HepG2 (cell line): ENCODE measurements around the gene PRTN3. TPM values are rescaled to one million over a fixed set of nuclear protein-coding genes. Genes with fewer than 3 reads are reported as not detected.

Experiments used
- ATAC-seq: fragments of 200-7000 bp; cut with Tn5 transposase; 3 replicates; pipeline ENCODE4 v1.9.1; 2020; ENCODE audit warnings: mild to moderate bottlenecking, moderate library complexity
- BruUV-seq: library from RNA; stranded (reverse); fragments of 400-500 nt; replicated peaks from 2 replicates; lab custom pipeline; 2021; lab: Mats Ljungman, UMichigan
- CTCF ChIA-PET: fragments of 300-600 bp; formaldehyde crosslinking; extraction: SDS; loops from one replicate; lab custom pipeline; 2021; ENCODE audit warnings: low total read pairs, inconsistent platforms, low intra/inter-chr PET ratio; lab: Yijun Ruan, JAX
- POLR2A ChIA-PET: fragments of 350-600 bp; sonication (Branson Sonifier 250); formaldehyde crosslinking; loops from one replicate; lab custom pipeline; 2020; ENCODE audit warnings: antibody characterized with exemption, inconsistent platforms; lab: Yijun Ruan, JAX
- DNase-seq: peaks from one replicate; pipeline ENCODE4 v3.0.0-alpha.2; 2015; ENCODE audit warnings: low spot score
- FAIRE-seq: peaks from 3 replicates; lab custom pipeline; 2011; peaks lifted over from hg19 to GRCh38; lab: Jason Lieb, UNC
- H2AFZ ChIP-seq: one replicate; pipeline ENCODE4 v1.6.1; 2011; ENCODE audit warnings: low read length, inconsistent platforms
- H3K27ac ChIP-seq: fragments of 300-600 bp; 3 replicates; pipeline ENCODE4 v1.8.0; 2011; ENCODE audit warnings: mixed run types, mild to moderate bottlenecking, mixed read lengths, low read length, inconsistent platforms; ENCODE audit not compliant: insufficient read depth; ENCODE audit errors: extremely low read length
- H3K27me3 ChIP-seq, 2 experiments: fragments of 200-600 bp in 1 of 2; 2 replicates in 1 of 2; 3 replicates in 1 of 2; pipeline versions ENCODE4 v1.6.0 to v1.8.0; 2011; ENCODE audit warnings: low read length in 2 of 2, mild to moderate bottlenecking in 2 of 2, moderate library complexity in 2 of 2, inconsistent platforms in 1 of 2; ENCODE audit not compliant: insufficient read depth in 2 of 2, control insufficient read depth in 1 of 2
- H3K36me3 ChIP-seq, 2 experiments: fragments of 200-600 bp in 1 of 2; replicated peaks in 1 of 2; 2 replicates in 1 of 2; 3 replicates in 1 of 2; pipeline versions ENCODE4 v1.5.1 to v1.8.0; 2011; ENCODE audit warnings: low read length in 2 of 2, inconsistent platforms in 1 of 2; ENCODE audit not compliant: insufficient read depth in 2 of 2, control insufficient read depth in 1 of 2
- H3K4me1 ChIP-seq: 2 replicates; pipeline ENCODE4 v1.5.1; 2012; ENCODE audit warnings: low read length, inconsistent platforms; ENCODE audit not compliant: insufficient read depth
- H3K4me2 ChIP-seq: 2 replicates; pipeline ENCODE4 v1.6.0; 2011; ENCODE audit warnings: low read depth, low read length, inconsistent platforms
- H3K4me3 ChIP-seq, 3 experiments: fragments of 200-600 bp in 1 of 3; sonication (generic), shearing (Covaris generic) in 1 of 3; replicated peaks in 1 of 3; 2 replicates each; pipeline ENCODE4 v1.5.1; 2011 to 2016; ENCODE audit warnings: low read length in 3 of 3, inconsistent platforms in 2 of 3, low read depth in 2 of 3, mild to moderate bottlenecking in 2 of 3, control low read depth in 1 of 3, mixed read lengths in 1 of 3; ENCODE audit not compliant: insufficient read depth in 1 of 3
- H3K79me2 ChIP-seq: one replicate; pipeline ENCODE4 v1.6.1; 2011; ENCODE audit warnings: low read length, inconsistent platforms; ENCODE audit not compliant: insufficient read depth
- H3K9ac ChIP-seq: 2 replicates; pipeline ENCODE4 v1.6.0; 2011; ENCODE audit warnings: mild to moderate bottlenecking, low read depth, low read length, inconsistent platforms; ENCODE audit not compliant: insufficient read depth
- H3K9me3 ChIP-seq: 2 replicates; pipeline ENCODE4 v1.5.1; 2012; ENCODE audit warnings: mild to moderate bottlenecking, low read length
- H4K20me1 ChIP-seq: 2 replicates; pipeline ENCODE4 v1.6.0; 2011; ENCODE audit warnings: inconsistent platforms, mild to moderate bottlenecking, low read length, moderate library complexity; ENCODE audit not compliant: insufficient read depth
- AGO1 ChIP-seq: fragments of 200-400 bp; formaldehyde crosslinking; IDR thresholded peaks from 2 replicates; pipeline ENCODE4 v1.6.1; 2017; ENCODE audit warnings: mild to moderate bottlenecking, low read depth, low read length, moderate library complexity; ENCODE audit not compliant: poor library complexity, severe bottlenecking
- AGO2 ChIP-seq: fragments of 200-400 bp; formaldehyde crosslinking; optimal IDR thresholded peaks from 2 replicates; pipeline ENCODE3; 2017; ENCODE audit warnings: mild to moderate bottlenecking, low read depth, low read length, moderate library complexity
- ATAD3A ChIP-seq: sonication (generic); formaldehyde crosslinking; IDR thresholded peaks from 2 replicates; pipeline ENCODE4 v1.4.0; 2020; ENCODE audit warnings: missing genetic modification reagents
- GATAD1 ChIP-seq: IDR thresholded peaks from 2 replicates; pipeline ENCODE4 v1.6.1; 2016; ENCODE audit warnings: missing genetic modification reagents, missing compliant biosample characterization
- HOXA9 ChIP-seq: sonication (generic); formaldehyde crosslinking; IDR thresholded peaks from 2 replicates; pipeline ENCODE4 v1.8.1; 2022; ENCODE audit warnings: missing genetic modification reagents, mild to moderate bottlenecking, moderate library complexity, borderline replicate concordance
- MZF1 ChIP-seq: sonication (generic); formaldehyde crosslinking; IDR thresholded peaks from 2 replicates; pipeline ENCODE4 v1.8.1; 2023; ENCODE audit warnings: mild to moderate bottlenecking, missing genetic modification reagents, borderline replicate concordance
- SOX13 ChIP-seq, 3 experiments: fragments of 450-650 bp in 1 of 3; sonication (generic) in 1 of 3; formaldehyde crosslinking in 1 of 3; IDR thresholded peaks in 2 of 3; conservative IDR thresholded peaks in 1 of 3; 2 replicates each; pipeline versions ENCODE4 v1.5.0 to v1.6.1; 2016 to 2020; ENCODE audit warnings: antibody characterized with exemption in 1 of 3, mild to moderate bottlenecking in 1 of 3, missing compliant biosample characterization in 1 of 3, missing genetic modification reagents in 1 of 3, moderate library complexity in 1 of 3
- SRSF1 ChIP-seq: fragments of 200-400 bp; formaldehyde crosslinking; optimal IDR thresholded peaks from 2 replicates; pipeline ENCODE3; 2017; ENCODE audit warnings: mild to moderate bottlenecking, low read depth, low read length, moderate library complexity
- SYNCRIP ChIP-seq: fragments of 200-400 bp; formaldehyde crosslinking; IDR thresholded peaks from 2 replicates; pipeline ENCODE4 v1.6.1; 2018; ENCODE audit warnings: mild to moderate bottlenecking, low read depth, low read length; ENCODE audit not compliant: insufficient read depth
- TSC22D2 ChIP-seq: sonication (generic); formaldehyde crosslinking; IDR thresholded peaks from 2 replicates; pipeline ENCODE4 v1.5.1; 2020; ENCODE audit warnings: missing genetic modification reagents, mild to moderate bottlenecking, borderline replicate concordance
- ZNF263 ChIP-seq: sonication (generic); formaldehyde crosslinking; IDR thresholded peaks from 2 replicates; pipeline ENCODE4 v1.4.0; 2020; ENCODE audit warnings: missing genetic modification reagents
- ZNF720 ChIP-seq: sonication (generic); formaldehyde crosslinking; IDR thresholded peaks from 2 replicates; pipeline ENCODE4 v1.4.0; 2020; ENCODE audit warnings: missing genetic modification reagents
- WGBS: methylation state at CpG from one replicate; pipeline ENCODE4 v1.1.6; 2017; ENCODE audit warnings: low lambda C conversion rate; 5-methylcytosine and 5-hydroxymethylcytosine counted together
- in situ Hi-C: cut with HindIII; loops from 2 replicates; pipeline ENCODE4 v1.10.0; 2017; ENCODE audit warnings: low pct_unique_long_range_greater_than_20kb; ENCODE audit not compliant: extremely low pct_ligation_motif_present
- intact Hi-C: fragments of 100-400 bp; cut with micrococcal nuclease; formaldehyde crosslinking; loops from one replicate; pipeline ENCODE4 v1.10.0; 2022; ENCODE audit not compliant: unreplicated experiment
- polyA plus RNA-seq, 8 experiments: library from polyadenylated mRNA; depleted of rRNA in 3 of 8; stranded (reverse) in 7 of 8; unstranded in 1 of 8; fragments of >200 nt; fragmentation: Illumina TruSeq in 4 of 8; extraction: Trizol in 4 of 8; gene quantifications; 2 replicates each; pipeline versions ENCODE4 v1.2.1 to v1.2.3, GENCODE V29; 2011 to 2016; ENCODE audit warnings: low read depth in 4 of 8, missing spikeins in 1 of 8, mixed read lengths in 1 of 8; ENCODE audit not compliant: insufficient read depth in 1 of 8
- total RNA-seq, 5 experiments: library from RNA; depleted of rRNA; stranded (reverse); fragments of >200 nt; fragmentation: Illumina TruSeq; extraction: Trizol; gene quantifications; 2 replicates each; pipeline ENCODE4 v1.2.3, GENCODE V29; 2016; ENCODE audit warnings: low read depth in 1 of 5
- TF ChIP-seq, protein P1 (sequence below): sonication (generic); formaldehyde crosslinking; IDR thresholded peaks from 2 replicates; pipeline ENCODE4 v1.9.0; 2021; ENCODE audit warnings: missing genetic modification reagents, mild to moderate bottlenecking, borderline replicate concordance
- TF ChIP-seq, protein P2 (sequence below): sonication (generic); formaldehyde crosslinking; IDR thresholded peaks from 2 replicates; pipeline ENCODE4 v1.4.0; 2020; ENCODE audit warnings: mild to moderate bottlenecking, missing genetic modification reagents

The PRTN3 gene
- total and polyA plus RNA-seq, 2 of the 13 experiments (the other 11 are each of a cell fraction or from before 2014, with no cell fraction given) = not detected

DNA sequence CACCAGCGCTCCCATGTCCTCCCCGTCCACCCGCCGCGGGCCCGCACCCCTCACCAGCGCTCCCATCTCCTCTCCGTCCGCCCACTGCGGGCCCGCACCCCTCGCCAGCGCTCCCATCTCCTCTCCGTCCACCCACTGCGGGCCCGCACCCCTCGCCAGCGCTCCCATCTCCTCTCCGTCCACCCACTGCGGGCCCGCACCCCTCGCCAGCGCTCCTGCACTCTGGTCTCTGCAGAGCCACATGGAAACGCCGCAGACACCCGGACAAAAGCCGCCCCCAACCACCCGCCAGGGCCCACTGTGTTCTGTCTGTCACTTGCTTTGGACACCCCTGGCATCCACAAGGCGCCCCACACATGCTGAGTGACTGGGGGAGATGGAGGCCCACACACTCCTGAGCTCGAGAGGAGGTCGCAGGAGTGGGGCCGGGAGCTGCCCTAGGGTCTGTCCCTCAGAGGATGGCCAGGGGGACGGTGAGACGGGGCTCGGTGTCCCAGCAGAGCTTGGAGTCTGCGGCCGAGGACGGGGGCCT, 26.0 kb downstream of the PRTN3 start:
- no peaks in the 10 kb centered on the region for H3K27me3 ChIP-seq
- H2AFZ ChIP-seq = no peak overlapping the region
- no peak for TF ChIP-seq SOX13 (IDR thresholded peaks at IDR 0.05)
- TF ChIP-seq SOX13 (CRISPR knock-in tag; conservative IDR thresholded peaks at IDR 0.05 in 1 of 2, IDR thresholded peaks at IDR 0.05 in 1 of 2) = no peak
- TF ChIP-seq ZNF720 = no peak
- TF ChIP-seq AGO2 = peak; percentile 93
- peak; percentile 52 for TF ChIP-seq AGO1
- no peak overlapping the region for H3K4me3 ChIP-seq
- DNase-seq (no peak), ATAC-seq (no peak), FAIRE-seq (no peak)
- WGBS = 87% methylated on average over 38 of the region's 38 CpGs
- ChIA-PET CTCF (no interaction called here), POLR2A (interaction anchor here (1.4 kb wide), 1 partner anchor 26 kb away, joined by 3 read pairs; the partner anchor contains the start of gene MED16)
- peaks cover 3 to 12% of the 10 kb centered on the region in 2 experiments; a peak in 2 of 5 replicates for H3K36me3 ChIP-seq
- H3K4me1 ChIP-seq = no peaks in the 10 kb centered on the region
- H3K27ac ChIP-seq = no peak overlapping the region
- no peak overlapping the region for H3K9ac ChIP-seq
- no peak overlapping the region for H3K4me2 ChIP-seq
- H3K9me3 ChIP-seq = no peaks in the 10 kb centered on the region
- intact Hi-C loops (no loop called here), in situ Hi-C loops (loop anchor here (10.0 kb wide), 1 partner anchor 118 kb away; the partner anchor contains the start of gene WDR18)
- H3K79me2 ChIP-seq = no peaks in the 10 kb centered on the region
- no TSS peak for BruUV-seq
- H4K20me1 ChIP-seq = no peaks in the 10 kb centered on the region

DNA sequence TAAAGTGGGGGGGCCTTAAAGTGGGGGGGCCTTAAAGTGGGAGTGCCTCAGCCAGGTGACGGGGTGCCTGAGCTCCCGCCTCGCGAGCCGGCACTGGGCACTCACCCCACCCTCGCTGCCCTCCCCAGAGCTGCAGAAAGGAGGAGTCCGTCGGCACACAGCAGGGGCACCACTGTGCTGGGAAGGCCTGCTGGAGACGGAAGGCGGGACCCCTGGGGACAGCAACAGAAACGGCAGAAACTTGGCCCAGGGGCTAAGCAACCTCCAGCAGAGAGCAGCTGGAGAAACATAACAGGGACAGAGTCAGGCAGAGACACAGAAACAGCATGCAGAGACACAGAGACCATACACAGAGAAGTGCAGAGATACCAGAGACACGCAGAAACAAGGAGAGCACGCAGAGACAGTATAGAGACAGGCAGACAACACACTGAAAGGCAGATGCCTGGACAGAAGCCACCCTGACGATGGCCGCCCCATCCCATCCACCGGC, 26.5 kb downstream of the PRTN3 start:
- BruUV-seq = no TSS peak
- H3K27ac ChIP-seq = no peak overlapping the region
- no peak overlapping the region for H2AFZ ChIP-seq
- in situ Hi-C loops = loop anchor here (10.0 kb wide), 1 partner anchor 117 kb away; the partner anchor contains the start of gene WDR18
- H3K4me3 ChIP-seq = no peak overlapping the region
- H3K36me3 ChIP-seq = peaks cover 3 to 12% of the 10 kb centered on the region in 2 experiments; a peak in 2 of 5 replicates
- ChIA-PET CTCF (no interaction called here), POLR2A (interaction anchor here (1.4 kb wide), 1 partner anchor 25 kb away, joined by 3 read pairs; the partner anchor contains the start of gene MED16)
- no peaks in the 10 kb centered on the region for H3K79me2 ChIP-seq
- no peak for ATAC-seq
- no peaks in the 10 kb centered on the region for H4K20me1 ChIP-seq
- no peak overlapping the region for H3K9ac ChIP-seq
- no peaks in the 10 kb centered on the region for H3K4me1 ChIP-seq
- 91% methylated on average over 7 of the region's 16 CpGs for WGBS
- intact Hi-C loops = no loop called here
- no peak for DNase-seq
- H3K4me2 ChIP-seq = no peak overlapping the region
- no peaks in the 10 kb centered on the region for H3K9me3 ChIP-seq
- no peaks in the 10 kb centered on the region for H3K27me3 ChIP-seq
- no peak for FAIRE-seq
- TF ChIP-seq ZNF263 (CRISPR knock-in tag) (no peak), TSC22D2 (no peak), ATAD3A (CRISPR knock-in tag) (no peak), AGO1 (peak; percentile 4), SYNCRIP (no peak), HOXA9 (CRISPR knock-in tag) (no peak), GATAD1 (CRISPR knock-in tag) (no peak), SRSF1 (peak; percentile 35), MZF1 (CRISPR knock-in tag) (no peak)
- TF ChIP-seq, protein P1, sequence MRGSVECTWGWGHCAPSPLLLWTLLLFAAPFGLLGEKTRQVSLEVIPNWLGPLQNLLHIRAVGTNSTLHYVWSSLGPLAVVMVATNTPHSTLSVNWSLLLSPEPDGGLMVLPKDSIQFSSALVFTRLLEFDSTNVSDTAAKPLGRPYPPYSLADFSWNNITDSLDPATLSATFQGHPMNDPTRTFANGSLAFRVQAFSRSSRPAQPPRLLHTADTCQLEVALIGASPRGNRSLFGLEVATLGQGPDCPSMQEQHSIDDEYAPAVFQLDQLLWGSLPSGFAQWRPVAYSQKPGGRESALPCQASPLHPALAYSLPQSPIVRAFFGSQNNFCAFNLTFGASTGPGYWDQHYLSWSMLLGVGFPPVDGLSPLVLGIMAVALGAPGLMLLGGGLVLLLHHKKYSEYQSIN (CRISPR knock-in tag) = no peak
- TF ChIP-seq, protein P2, sequence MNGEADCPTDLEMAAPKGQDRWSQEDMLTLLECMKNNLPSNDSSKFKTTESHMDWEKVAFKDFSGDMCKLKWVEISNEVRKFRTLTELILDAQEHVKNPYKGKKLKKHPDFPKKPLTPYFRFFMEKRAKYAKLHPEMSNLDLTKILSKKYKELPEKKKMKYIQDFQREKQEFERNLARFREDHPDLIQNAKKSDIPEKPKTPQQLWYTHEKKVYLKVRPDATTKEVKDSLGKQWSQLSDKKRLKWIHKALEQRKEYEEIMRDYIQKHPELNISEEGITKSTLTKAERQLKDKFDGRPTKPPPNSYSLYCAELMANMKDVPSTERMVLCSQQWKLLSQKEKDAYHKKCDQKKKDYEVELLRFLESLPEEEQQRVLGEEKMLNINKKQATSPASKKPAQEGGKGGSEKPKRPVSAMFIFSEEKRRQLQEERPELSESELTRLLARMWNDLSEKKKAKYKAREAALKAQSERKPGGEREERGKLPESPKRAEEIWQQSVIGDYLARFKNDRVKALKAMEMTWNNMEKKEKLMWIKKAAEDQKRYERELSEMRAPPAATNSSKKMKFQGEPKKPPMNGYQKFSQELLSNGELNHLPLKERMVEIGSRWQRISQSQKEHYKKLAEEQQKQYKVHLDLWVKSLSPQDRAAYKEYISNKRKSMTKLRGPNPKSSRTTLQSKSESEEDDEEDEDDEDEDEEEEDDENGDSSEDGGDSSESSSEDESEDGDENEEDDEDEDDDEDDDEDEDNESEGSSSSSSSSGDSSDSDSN (CRISPR knock-in tag) = no peak
